HG03469 (cell line): Measurements from ENCODE around the gene YEATS4.

Experiments
- ATAC-seq: cut with Tn5 transposase; IDR thresholded peaks from one replicate; pipeline ENCODE4 v1.9.1; 2021; ENCODE audit warnings: mild to moderate bottlenecking, moderate library complexity, moderate number of reproducible peaks; ENCODE audit not compliant: unreplicated experiment

Gene YEATS4

GRCh38 chr12:69430942-69431590, 71.5 kb downstream of the YEATS4 start:
- no peak for ATAC-seq

GRCh38 chr12:69431591-69432222, 72.2 kb downstream of the YEATS4 start:
- no peak for ATAC-seq

GRCh38 chr12:69433653-69434052, 74.1 kb downstream of the YEATS4 start:
- no peak for ATAC-seq

- ATAC-seq, result no peak
Observed at GRCh38 chr12:69435644-69436043, 76.1 kb downstream of the YEATS4 start.

- ATAC-seq, result no peak
Observed at GRCh38 chr12:69437073-69437472, 77.5 kb downstream of the YEATS4 start.

GRCh38 chr12:69438539-69438938, 79.0 kb downstream of the YEATS4 start:
- no peak for ATAC-seq

- no peak for ATAC-seq
Observed at GRCh38 chr12:69440016-69440415, 80.5 kb downstream of the YEATS4 start.
